CD4-positive, alpha-beta T cell treated with Interleukin-15 for 4 hours (primary cell): ENCODE results near the gene TEX13A.
"Not testable (repeated sequence)": the region's sequence is repeated elsewhere in the genome, so short reads cannot be mapped to it uniquely, and the experiment has no call there.

Experiments
- DNase-seq: peaks from one replicate; pipeline ENCODE4 v3.0.0-alpha.2; 2020; ENCODE audit warnings: low spot score

Gene TEX13A

GRCh38 chrX:105220636-105221035 lies at the start of gene TEX13A:
TSS of gene TEX13A (minus strand) at chrX:105220694. CDS start at chrX:105220397, 297 bp downstream.
- DNase-seq, result no peak

GRCh38 chrX:105269386-105269785 lies 48.9 kb upstream of the TEX13A start:
- no peak for DNase-seq

- no peak for DNase-seq
Measured at GRCh38 chrX:105267167-105267566, 46.7 kb upstream of the TEX13A start.

- DNase-seq, result no peak
Measured at GRCh38 chrX:105266456-105266855, 46.0 kb upstream of the TEX13A start.

- DNase-seq, result no peak
Measured at GRCh38 chrX:105265093-105265492, 44.6 kb upstream of the TEX13A start.

GRCh38 chrX:105263801-105264200 lies 43.3 kb upstream of the TEX13A start:
- DNase-seq, result no peak

- DNase-seq, result no peak
Measured at GRCh38 chrX:105263171-105263570, 42.7 kb upstream of the TEX13A start.

GRCh38 chrX:105260291-105261043 lies 40.0 kb upstream of the TEX13A start:
- DNase-seq, result no peak

- DNase-seq, result no peak
Measured at GRCh38 chrX:105241056-105241455, 20.6 kb upstream of the TEX13A start.

- not testable (repeated sequence) for DNase-seq
Measured at GRCh38 chrX:105237407-105237806, 16.9 kb upstream of the TEX13A start.

- no peak for DNase-seq
Measured at GRCh38 chrX:105229146-105229545, 8.7 kb upstream of the TEX13A start.

- DNase-seq, result no peak
Measured at GRCh38 chrX:105228602-105229001, 8.1 kb upstream of the TEX13A start.

- no peak for DNase-seq
Measured at GRCh38 chrX:105226499-105226898, 6.0 kb upstream of the TEX13A start.

GRCh38 chrX:105221374-105221773 lies 880 bp upstream of the TEX13A start:
- no peak for DNase-seq

GRCh38 chrX:105219454-105220401 lies 766 bp downstream of the TEX13A start:
- DNase-seq, result no peak

GRCh38 chrX:105211066-105211575 lies 9.4 kb downstream of the TEX13A start:
- DNase-seq, result no peak

GRCh38 chrX:105210258-105210657 lies 10.2 kb downstream of the TEX13A start:
- no peak for DNase-seq

GRCh38 chrX:105209406-105209805 lies 11.1 kb downstream of the TEX13A start:
- DNase-seq, result no peak

- DNase-seq, result no peak
Measured at GRCh38 chrX:105191878-105192277, 28.6 kb downstream of the TEX13A start.

GRCh38 chrX:105190252-105190853 lies 30.1 kb downstream of the TEX13A start:
- DNase-seq, result peak; percentile 2

- DNase-seq, result no peak
Measured at GRCh38 chrX:105189093-105189492, 31.4 kb downstream of the TEX13A start.

- no peak for DNase-seq
Measured at GRCh38 chrX:105179644-105180043, 40.9 kb downstream of the TEX13A start.
